SU-DHL-6 (cell line): ENCODE data around the gene GRM8.

Experiments
- EZH2phosphoT487 ChIP-seq: fragments of 200-600 bp; sonication (generic), shearing (Covaris generic); conservative IDR thresholded peaks from 2 replicates; pipeline ENCODE4 v1.6.1; 2018; ENCODE audit warnings: mild to moderate bottlenecking, antibody characterized with exemption, low read length, moderate library complexity, mixed read lengths
- TF ChIP-seq, protein P1 (sequence below): fragments of 200-600 bp; sonication (generic); IDR thresholded peaks from one replicate; pipeline ENCODE4 v1.5.1; 2017; ENCODE audit warnings: antibody characterized with exemption, mild to moderate bottlenecking, low read length, moderate library complexity; ENCODE audit not compliant: insufficient read depth, poor library complexity, severe bottlenecking

DNA sequence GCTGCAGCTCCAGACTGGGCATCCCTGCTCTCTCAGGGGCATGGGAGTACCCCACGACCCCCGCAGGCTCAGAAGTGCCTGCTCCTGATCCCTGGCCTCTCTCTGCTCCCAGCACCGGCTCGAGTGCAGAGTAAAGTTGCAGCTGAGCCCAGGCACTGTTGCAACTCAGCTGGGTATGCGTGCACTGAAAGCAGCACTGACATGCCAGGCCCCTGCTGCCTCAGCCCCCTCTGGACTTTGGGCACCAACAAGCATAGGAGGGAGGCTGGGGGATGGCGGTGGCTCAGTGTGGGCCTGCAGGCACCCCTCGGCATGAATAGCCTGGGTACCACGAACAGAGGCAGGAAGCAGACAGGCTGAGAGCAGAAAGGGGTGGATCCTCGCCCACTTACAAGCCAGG lies 295.3 kb downstream of the GRM8 start:
- TF ChIP-seq, protein P1, sequence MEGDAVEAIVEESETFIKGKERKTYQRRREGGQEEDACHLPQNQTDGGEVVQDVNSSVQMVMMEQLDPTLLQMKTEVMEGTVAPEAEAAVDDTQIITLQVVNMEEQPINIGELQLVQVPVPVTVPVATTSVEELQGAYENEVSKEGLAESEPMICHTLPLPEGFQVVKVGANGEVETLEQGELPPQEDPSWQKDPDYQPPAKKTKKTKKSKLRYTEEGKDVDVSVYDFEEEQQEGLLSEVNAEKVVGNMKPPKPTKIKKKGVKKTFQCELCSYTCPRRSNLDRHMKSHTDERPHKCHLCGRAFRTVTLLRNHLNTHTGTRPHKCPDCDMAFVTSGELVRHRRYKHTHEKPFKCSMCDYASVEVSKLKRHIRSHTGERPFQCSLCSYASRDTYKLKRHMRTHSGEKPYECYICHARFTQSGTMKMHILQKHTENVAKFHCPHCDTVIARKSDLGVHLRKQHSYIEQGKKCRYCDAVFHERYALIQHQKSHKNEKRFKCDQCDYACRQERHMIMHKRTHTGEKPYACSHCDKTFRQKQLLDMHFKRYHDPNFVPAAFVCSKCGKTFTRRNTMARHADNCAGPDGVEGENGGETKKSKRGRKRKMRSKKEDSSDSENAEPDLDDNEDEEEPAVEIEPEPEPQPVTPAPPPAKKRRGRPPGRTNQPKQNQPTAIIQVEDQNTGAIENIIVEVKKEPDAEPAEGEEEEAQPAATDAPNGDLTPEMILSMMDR, result no peak
- TF ChIP-seq EZH2phosphoT487, result no peak
